NAMALWA (cell line): ENCODE measurements around the gene TMEM179.
"Not testable (repeated sequence)": the region's sequence is repeated elsewhere in the genome, so short reads cannot be mapped to it uniquely, and the experiment has no call there.

ENCODE experiments used
- DNase-seq: peaks from one replicate; pipeline ENCODE4 v3.0.0-alpha.2; 2015; ENCODE audit warnings: low spot score

Gene TMEM179

GRCh38 chr14:104637546-104638003 lies 33.0 kb upstream of the TMEM179 start:
- no peak for DNase-seq

DNA sequence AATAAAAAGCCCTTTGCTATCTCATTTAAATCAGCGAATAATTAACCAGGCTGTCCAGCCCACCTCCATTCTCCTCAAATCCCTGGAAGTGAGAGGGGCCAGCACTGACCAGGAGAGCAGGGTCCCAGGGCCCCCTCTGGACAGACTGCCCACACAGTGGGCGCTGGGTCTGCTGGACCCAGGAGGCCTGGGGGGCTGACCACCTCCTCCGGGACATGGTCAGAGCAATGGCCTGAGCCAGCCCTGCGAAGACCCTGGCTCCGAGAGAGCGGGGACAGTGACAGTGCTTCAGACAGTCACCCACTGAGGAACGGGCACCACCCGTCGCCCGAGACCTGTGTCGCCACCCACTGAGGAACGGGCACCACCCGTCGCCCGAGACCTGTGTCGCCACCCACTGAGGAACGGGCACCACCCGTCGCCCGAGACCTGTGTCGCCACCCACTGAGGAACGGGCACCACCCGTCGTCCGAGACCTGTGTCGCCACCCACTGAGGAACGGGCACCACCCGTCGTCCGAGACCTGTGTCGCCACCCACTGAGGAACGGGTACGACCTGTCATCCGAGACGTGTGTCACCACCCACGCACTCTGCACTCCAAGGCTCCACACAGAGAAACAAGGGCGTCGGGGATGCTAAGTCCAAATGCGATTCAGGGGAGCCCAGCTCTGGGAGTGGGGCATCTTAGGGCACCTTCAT lies 32.4 kb upstream of the TMEM179 start:
- not testable (repeated sequence) for DNase-seq

- DNase-seq = no peak
These were observed 31.6 kb upstream of the TMEM179 start for GRCh38 chr14:104636131-104636530.

GRCh38 chr14:104635717-104636116 lies 31.1 kb upstream of the TMEM179 start:
- no peak for DNase-seq

DNA sequence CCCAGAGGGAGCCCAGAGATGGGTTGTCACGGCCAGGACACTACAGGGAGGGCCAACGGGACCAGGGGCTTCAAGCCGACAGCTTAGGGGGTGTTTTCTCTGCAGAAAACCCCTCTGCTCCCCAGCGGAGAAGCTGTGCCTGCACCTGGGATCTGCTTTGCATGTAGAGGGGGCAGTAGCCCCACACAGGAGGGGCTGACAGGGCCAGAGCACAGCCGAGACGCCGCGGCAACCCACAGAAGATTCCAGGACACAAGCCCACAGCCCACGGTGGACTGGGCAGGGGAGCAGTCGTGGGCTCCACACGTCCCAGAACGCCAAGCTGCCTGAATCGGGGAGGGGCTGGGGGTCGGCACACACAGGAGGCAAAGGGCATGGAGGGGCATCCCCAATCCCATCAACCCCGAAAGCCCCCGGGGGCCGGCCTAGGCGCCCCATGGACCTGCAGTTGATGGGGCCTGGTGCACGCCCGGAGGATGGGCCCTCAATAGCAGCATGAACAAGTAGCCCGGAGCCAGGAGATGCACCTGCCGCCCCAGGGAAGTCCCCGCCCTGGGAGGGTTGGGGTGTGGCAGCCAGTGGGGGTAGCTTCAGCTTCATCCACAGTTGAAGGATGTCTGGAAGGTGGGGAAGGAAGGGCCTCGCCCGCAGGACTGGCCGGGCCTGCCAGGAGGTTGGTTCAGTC lies 30.5 kb upstream of the TMEM179 start:
- DNase-seq = no peak

GRCh38 chr14:104634138-104634760 lies 29.7 kb upstream of the TMEM179 start:
- DNase-seq = no peak

GRCh38 chr14:104633276-104634137 lies 28.9 kb upstream of the TMEM179 start:
- DNase-seq = no peak

- no peak for DNase-seq
These were observed 28.2 kb upstream of the TMEM179 start for GRCh38 chr14:104632781-104633180.

- DNase-seq = no peak
These were observed 20.4 kb upstream of the TMEM179 start for GRCh38 chr14:104624939-104625338.

DNA sequence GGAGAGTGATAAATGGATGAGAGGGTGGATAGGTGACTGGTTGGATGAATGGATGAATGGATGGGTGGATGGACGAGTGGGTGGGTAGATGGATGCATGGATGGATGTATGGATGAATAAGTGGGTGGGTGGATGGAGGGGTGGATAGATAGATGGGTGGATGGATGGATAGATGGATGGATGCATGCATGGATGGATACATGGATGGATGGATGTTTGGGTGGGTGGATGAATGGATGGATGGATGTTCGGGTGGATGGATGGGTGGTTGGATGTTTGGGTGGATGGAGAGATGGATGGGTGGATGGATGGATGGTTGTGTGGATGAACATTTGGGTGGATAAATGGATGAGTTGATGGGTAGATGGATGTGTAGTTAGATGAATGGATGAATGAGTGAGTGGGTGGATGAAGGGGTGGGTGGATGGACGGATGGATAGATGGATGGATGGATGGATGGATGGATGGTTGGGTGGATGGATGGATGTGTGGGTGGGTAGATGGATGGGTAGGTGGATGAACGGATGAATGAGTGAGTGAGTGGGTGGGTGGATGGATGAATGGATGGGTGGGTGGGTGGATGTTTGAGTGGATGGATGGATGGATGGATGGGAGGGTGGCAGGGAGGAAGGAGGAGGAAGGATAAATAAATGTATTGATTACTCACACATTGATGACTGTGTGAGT lies 9.7 kb upstream of the TMEM179 start:
- DNase-seq = no peak

DNA sequence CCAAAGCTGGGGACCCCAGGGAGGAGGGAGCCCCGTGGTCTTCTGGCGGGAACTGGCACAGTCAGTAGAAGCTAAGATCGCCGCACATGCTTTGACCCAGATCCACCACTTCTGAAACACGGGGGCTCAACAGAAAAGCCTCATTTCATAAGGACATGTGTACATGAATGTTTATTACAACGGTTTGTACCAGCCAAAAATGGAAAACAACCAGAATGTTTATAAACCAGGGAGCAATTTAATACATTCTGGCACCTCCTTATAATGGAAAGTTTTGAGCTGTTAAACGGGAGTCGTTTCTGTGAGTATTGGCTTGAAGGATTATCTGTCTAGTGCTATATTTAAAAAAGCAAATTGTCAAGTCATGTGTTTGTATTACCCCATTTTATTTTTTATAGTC lies 7.3 kb upstream of the TMEM179 start:
- DNase-seq = no peak

DNA sequence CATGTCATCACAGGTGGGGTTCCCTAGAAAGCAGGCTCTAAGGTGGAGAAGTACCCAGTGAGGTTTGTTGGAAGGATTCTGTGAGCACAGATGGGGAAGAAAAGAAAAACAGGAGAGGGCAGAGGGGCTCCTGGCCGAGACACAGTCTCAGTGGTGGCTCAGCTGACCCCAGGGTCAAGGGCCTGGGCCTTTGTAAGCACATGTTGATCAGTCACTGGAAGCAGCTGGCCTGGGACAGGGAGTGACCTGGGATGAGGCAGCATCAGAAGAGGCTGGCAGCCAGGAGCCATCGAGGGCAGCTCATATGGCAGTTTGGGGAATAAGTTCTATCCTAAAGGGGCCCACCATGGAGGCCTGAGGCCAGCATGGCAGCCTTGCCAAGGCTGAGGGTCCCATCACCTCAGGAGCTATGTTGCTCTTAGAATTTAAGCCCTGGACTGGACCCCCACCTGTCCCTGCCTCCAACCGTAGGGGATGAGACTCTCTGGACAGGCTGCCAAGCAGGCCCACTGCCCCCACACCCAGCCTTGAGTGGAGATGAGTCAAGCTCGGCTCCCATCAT lies 6.3 kb upstream of the TMEM179 start:
- DNase-seq = no peak

GRCh38 chr14:104609666-104610065 lies 5.1 kb upstream of the TMEM179 start:
- DNase-seq = no peak

DNA sequence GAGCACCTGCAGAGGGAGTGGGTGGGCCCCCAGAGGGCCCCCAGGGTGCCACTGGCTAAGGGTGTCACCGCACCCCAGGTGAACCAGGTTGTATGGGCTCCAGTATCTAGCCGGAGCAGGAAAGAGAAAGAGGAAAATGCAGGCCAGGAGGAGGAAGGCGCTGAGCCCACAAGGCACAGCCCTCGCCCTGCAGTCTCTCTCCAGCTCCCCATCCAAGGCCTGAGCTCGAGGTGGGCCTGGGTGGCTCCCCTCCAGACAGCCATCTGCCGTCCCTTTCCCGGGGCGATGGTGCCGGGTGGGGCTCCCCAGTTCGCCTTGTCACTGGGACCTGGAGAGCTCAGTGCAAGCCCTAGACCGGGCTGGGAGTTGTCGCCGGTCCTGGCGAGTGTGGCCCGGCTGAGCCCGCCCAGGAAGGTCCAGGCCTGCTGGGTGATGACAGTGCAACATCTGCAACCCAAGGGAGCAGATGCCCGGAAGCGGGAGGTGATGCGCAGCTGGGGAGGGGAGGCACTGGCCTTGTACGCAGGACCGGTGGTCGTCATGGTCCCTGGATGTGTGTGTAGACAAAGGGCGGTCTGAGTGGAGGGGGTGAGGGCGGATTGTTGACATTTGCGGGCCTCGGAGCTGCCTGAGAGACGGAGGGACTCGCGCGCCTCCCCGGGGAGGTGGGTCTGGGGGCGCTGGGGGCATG lies 716 bp downstream of the TMEM179 start:
- no peak for DNase-seq

GRCh38 chr14:104602933-104603325 lies 1.6 kb downstream of the TMEM179 start:
- DNase-seq = no peak

- DNase-seq = no peak
These were observed 2.1 kb downstream of the TMEM179 start for GRCh38 chr14:104602315-104602932.

DNA sequence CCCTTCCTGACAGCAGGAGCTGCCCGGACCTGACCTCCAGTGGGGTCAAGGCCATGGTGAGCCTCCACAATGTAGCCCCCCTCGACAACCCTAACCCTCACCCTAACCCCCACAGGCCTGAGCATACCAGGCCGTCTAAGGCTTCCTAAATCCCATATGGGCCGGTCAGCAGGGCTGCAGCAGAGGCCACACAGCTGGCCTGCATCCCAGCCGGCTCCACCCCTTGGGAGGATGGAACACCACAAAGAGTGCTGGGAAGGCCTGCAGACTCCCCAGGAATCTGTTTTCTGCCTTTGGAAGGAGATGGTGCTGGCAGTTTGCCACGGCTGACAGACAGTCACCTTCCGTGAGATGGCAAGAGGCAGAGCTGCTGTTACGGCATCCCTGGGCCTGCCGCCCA lies 2.8 kb downstream of the TMEM179 start:
- no peak for DNase-seq

GRCh38 chr14:104600805-104601204 lies 3.8 kb downstream of the TMEM179 start:
- DNase-seq = no peak

DNA sequence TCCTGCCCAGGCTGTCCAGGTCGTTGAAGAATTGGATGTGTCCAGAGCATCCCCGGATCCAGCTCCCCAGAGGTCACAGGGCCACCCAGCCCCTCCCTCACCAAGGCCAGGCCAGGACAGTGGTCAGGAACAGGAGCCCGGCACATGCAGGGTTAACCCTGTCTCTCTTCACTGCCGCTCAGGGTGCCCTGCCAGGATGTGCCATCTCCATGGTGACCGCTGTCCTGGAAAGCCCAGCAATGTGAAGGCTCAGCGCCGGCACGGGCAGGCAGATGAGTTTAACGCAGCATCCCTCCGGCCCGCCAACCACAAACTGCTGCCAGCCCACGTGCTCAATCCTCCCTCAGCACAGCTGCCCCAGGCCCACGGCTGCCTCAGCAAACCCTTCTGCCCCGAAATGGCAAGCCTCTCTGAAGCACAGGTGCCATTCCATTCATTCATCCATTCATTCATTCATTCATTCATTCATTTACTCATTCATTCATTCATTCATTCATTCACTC lies 4.4 kb downstream of the TMEM179 start:
- DNase-seq = no peak

GRCh38 chr14:104599446-104599845 lies 5.1 kb downstream of the TMEM179 start:
- DNase-seq = no peak
